Measurements from ENCODE around the gene CPA3.
A peak's percentile ranks its signal among the peaks of the same experiment; 100 is the strongest.

Gene CPA3

GRCh38 chr3:148925845-148926244 lies 60.7 kb downstream of the CPA3 start:
- Mint-ChIP-seq H3K27ac (no peak overlapping the region), H3K4me3 (no peak overlapping the region), H3K4me1 (no peaks in the 10 kb centered on the region), H3K9me3 (no peaks in the 10 kb centered on the region), H3K27me3 (no peaks in the 10 kb centered on the region)
- DNase-seq (no peak), ATAC-seq (no peak)

GRCh38 chr3:148930752-148931151 lies 65.7 kb downstream of the CPA3 start:
- ATAC-seq (no peak), DNase-seq (no peak)
- Mint-ChIP-seq H3K4me3 (no peak overlapping the region), H3K4me1 (no peaks in the 10 kb centered on the region), H3K27ac (no peak overlapping the region), H3K9me3 (no peaks in the 10 kb centered on the region), H3K27me3 (peaks cover 31% of the 10 kb centered on the region)

DNA sequence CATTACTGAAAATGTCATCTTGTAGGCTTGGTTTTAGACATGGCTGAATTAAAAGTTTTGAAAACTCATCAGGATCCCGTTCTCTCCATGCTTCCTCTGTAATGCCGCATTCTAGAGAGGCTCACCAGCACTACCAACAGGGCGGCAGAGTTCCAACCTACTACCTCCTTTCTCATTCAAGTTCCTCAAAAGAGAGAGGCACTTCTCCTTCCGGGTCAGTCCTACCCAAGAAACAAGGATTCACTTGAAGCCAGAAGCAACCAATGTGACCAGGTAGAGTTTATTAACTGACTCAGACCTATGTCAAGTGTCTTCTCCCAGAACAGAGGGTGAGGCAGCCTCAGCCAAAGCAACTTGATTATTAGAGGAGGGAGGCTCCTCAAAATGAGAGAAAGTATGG lies 66.5 kb downstream of the CPA3 start:
- ATAC-seq, result no peak
- H3K27ac Mint-ChIP-seq, result no peak overlapping the region
- peaks cover 37% of the 10 kb centered on the region for H3K27me3 Mint-ChIP-seq
- no peak for DNase-seq
- H3K9me3 Mint-ChIP-seq, result no peaks in the 10 kb centered on the region
- H3K4me3 Mint-ChIP-seq, result no peak overlapping the region
- no peaks in the 10 kb centered on the region for H3K4me1 Mint-ChIP-seq

GRCh38 chr3:148932972-148933371 lies 67.9 kb downstream of the CPA3 start:
- Mint-ChIP-seq H3K9me3 (no peaks in the 10 kb centered on the region), H3K27ac (no peak overlapping the region), H3K27me3 (peaks cover 49% of the 10 kb centered on the region), H3K4me3 (no peak overlapping the region), H3K4me1 (no peaks in the 10 kb centered on the region)
- DNase-seq, result no peak
- no peak for ATAC-seq

DNA sequence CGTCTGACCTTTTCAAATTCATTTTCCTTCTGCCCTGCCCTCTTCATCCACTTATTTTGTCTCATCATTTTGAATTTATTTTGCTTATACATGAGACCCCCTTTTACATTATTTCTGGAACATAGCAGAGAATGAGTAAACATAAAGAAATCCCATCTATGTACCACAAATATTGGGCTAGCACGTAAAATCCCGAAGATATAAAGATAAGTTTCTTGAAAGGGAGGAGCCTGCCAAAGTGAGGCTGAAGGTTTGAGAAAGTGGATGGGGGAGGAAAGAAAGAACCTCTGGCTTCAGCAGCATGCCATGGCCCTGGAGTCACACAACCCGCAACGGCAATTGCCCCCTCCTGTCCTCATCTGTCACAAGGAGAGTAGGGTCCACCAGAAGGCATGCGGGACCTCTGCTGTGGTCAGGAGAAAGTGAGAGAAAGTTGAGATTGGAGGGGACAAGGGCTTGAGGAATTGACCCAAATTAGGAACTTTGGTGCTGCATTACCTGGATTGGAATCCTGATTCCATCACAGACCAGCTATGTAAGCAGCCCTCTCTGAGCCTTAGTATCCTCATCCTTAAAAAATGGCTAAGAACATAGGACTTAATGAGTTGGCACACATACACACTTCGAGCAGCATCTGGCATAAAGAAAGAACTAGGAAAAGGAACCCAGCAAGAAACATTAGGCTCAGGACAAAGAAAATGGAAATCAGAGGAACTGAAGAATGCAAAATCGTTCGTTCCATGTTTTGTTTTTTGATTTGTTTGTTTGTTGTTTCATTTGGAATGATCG lies 72.6 kb downstream of the CPA3 start:
- H3K4me1 Mint-ChIP-seq, result no peaks in the 10 kb centered on the region
- H3K4me3 Mint-ChIP-seq, result no peak overlapping the region

DNA sequence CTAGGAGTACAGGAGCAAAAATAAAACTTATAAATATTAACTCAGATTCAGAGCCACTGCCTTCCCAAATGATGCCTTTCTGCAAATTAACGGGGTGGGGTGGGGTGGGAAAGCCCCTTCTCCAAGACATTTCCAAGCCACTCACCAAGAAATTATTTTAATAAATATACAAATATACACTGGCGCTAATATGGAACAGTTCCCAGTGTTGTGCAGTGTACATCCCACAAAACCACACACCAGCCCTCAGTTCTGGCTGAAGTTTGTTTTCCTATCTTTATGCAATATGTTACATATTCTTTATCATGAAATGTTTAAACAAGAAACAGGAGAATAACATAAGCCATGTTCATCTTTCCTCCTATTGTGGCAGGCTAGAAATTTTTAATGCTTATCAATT lies 73.2 kb downstream of the CPA3 start:
- no peak overlapping the region for H3K27ac Mint-ChIP-seq
- no peaks in the 10 kb centered on the region for H3K9me3 Mint-ChIP-seq
- ATAC-seq, result no peak
- peaks cover 31% of the 10 kb centered on the region for H3K27me3 Mint-ChIP-seq
- DNase-seq, result no peak
- no peak overlapping the region for H3K4me3 Mint-ChIP-seq
- no peaks in the 10 kb centered on the region for H3K4me1 Mint-ChIP-seq

More for the DNA sequence above, 72.6 kb downstream of the CPA3 start:
- Mint-ChIP-seq H3K27ac (no peak overlapping the region), H3K27me3 (peaks cover 37% of the 10 kb centered on the region), H3K9me3 (no peaks in the 10 kb centered on the region)
- DNase-seq, result no peak
- no peak for ATAC-seq

DNA sequence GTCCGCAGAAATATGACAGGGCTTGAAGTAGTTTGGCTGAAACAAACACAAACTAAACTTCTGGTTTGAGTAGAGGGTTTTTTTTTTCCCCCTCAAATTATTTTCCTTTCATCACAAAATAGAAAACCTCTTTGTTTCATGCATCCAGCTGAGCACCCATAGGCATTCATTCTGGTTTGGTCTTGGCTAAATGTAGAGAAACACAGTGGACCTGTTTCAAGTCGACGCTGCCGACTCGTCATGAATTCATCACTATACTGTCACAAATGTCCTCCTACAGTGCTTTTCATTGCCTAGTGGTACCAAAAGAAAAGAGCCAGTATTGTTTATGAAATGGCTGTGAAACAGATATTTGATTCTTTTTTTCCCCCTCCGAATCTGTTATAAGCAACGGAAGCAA lies 73.8 kb downstream of the CPA3 start:
- Mint-ChIP-seq H3K9me3 (no peaks in the 10 kb centered on the region), H3K4me3 (no peak overlapping the region), H3K27me3 (peaks cover 25% of the 10 kb centered on the region), H3K27ac (no peak overlapping the region), H3K4me1 (no peaks in the 10 kb centered on the region)
- DNase-seq (no peak), ATAC-seq (no peak)

DNA sequence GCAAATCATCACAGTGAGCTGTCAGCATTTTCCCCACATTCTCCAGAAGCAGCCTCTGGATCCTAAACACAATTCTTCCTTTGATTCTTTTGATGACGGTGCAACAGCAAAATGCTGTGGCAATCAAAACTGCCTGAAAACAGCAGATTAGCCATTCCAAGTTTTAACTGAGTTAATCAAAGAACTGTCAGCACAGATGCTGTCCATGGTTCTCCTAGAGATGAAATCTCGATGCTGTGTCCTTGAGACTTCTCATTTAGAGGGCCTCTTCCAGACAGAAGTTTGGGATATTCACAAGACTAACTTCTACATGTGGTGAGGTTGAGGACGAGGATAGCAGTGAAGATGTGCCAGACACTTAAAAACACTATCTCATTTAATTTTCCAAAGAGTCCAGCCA lies 75.9 kb downstream of the CPA3 start:
- ATAC-seq (no peak), DNase-seq (no peak)
- H3K9me3 Mint-ChIP-seq, result no peaks in the 10 kb centered on the region
- no peak overlapping the region for H3K27ac Mint-ChIP-seq
- no peak overlapping the region for H3K4me3 Mint-ChIP-seq
- peaks cover 16% of the 10 kb centered on the region for H3K27me3 Mint-ChIP-seq
- H3K4me1 Mint-ChIP-seq, result no peaks in the 10 kb centered on the region

DNA sequence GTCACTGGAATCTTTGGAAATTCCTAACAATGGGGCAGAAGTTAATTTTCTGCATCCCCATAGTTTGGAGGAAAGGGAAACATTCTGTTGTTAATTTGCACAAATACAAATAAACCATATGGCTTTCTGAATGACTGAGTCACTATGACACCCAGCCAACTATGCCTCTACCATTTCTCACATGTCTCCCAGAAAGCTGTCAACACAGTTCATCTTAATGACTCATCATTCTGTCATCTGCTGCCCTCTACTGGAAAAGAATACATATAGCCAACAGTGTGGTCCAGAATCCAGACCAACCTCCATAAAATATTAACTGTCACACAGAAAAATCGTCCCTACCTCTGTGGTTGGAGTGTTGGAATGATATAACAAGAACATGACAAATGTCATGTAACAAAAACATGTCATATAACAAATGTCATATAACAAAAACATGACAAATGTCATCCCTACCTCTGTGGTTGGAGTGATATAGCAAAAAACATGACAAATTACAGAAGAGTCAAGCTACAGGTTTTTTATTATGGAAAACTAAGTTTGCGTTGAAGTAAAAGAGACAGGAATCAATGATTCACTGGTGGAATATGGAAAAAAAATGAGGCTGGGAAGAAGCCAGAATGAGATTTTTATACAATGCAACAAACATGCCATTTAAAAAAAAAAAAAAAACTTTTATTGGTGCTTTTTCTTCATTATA lies 78.6 kb downstream of the CPA3 start:
- ATAC-seq (peak; percentile 88), DNase-seq (peak; percentile 11 to 29)
- H3K27ac Mint-ChIP-seq, result no peak overlapping the region
- no peak overlapping the region for H3K4me3 Mint-ChIP-seq
- no peaks in the 10 kb centered on the region for H3K9me3 Mint-ChIP-seq
- no peaks in the 10 kb centered on the region for H3K27me3 Mint-ChIP-seq
- H3K4me1 Mint-ChIP-seq, result no peaks in the 10 kb centered on the region

DNA sequence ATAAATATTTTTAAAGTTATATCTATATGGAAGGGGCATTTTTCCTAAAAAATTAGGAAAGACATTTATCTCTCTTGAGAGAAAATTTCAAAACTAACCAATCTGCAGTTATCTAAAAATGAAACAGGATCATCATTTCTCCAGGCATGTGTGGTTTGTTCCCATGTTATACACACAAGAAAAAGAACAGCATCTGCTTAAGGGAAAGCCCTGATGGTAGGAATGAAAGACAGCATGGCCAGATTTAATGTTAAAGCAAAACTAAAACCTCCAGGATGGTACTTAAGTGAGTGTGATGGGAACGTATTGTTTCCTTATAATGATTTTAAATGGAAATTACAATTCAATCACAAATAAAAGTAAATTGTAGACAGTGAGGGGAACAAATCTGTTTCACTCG lies 80.0 kb downstream of the CPA3 start:
- no peaks in the 10 kb centered on the region for H3K4me1 Mint-ChIP-seq
- no peaks in the 10 kb centered on the region for H3K27me3 Mint-ChIP-seq
- DNase-seq (no peak), ATAC-seq (no peak)
- H3K9me3 Mint-ChIP-seq, result no peaks in the 10 kb centered on the region
- H3K27ac Mint-ChIP-seq, result no peak overlapping the region
- no peak overlapping the region for H3K4me3 Mint-ChIP-seq
